Aorta (tissue), 5 donors: ENCODE data around the gene GJB1. TPM values are rescaled to one million over a fixed set of nuclear protein-coding genes. Genes with fewer than 3 reads are reported as not detected.
"Not testable (repeated sequence)": the region's sequence is repeated elsewhere in the genome, so short reads cannot be mapped to it uniquely, and the experiment has no call there.

ENCODE experiments used
- ATAC-seq: fragments of 200-7000 bp; cut with Tn5 transposase; one replicate; pipeline ENCODE4 v1.9.1; 2022; ENCODE audit warnings: moderate library complexity; ENCODE audit not compliant: low FRiP score
- DNase-seq, 2 donors: peaks; one replicate each; pipeline ENCODE4 v3.0.0-alpha.2; 2020
- H3K27ac ChIP-seq, 2 donors: one replicate each; pipeline ENCODE4 v1.5.1; 2013; ENCODE audit warnings: low read length in 2 of 2, mild to moderate bottlenecking in 2 of 2, moderate library complexity in 2 of 2, control low read depth in 1 of 2, inconsistent platforms in 1 of 2, low read depth in 1 of 2
- H3K27me3 ChIP-seq, 2 donors: one replicate each; pipeline ENCODE4 v1.6.1; 2013; ENCODE audit warnings: control low read depth in 1 of 2, low read length in 1 of 2, mild to moderate bottlenecking in 1 of 2, moderate library complexity in 1 of 2; ENCODE audit not compliant: insufficient read depth in 2 of 2, control insufficient read depth in 1 of 2
- H3K36me3 ChIP-seq, 2 donors: one replicate each; pipeline ENCODE4 v1.6.1; 2013; ENCODE audit warnings: control low read depth in 1 of 2, low read length in 1 of 2, mild to moderate bottlenecking in 1 of 2; ENCODE audit not compliant: insufficient read depth in 2 of 2, control insufficient read depth in 1 of 2
- H3K4me1 ChIP-seq, 2 donors: one replicate each; pipeline ENCODE4 v1.6.1; 2013; ENCODE audit warnings: low read length in 2 of 2, control low read depth in 1 of 2, mild to moderate bottlenecking in 1 of 2, moderate library complexity in 1 of 2; ENCODE audit not compliant: insufficient read depth in 2 of 2, control insufficient read depth in 1 of 2
- H3K4me3 ChIP-seq, 2 donors: one replicate each; pipeline ENCODE4 v1.5.1; 2013; ENCODE audit warnings: low read length in 2 of 2, control low read depth in 1 of 2, mild to moderate bottlenecking in 1 of 2
- H3K9me3 ChIP-seq: one replicate; pipeline ENCODE4 v1.6.1; 2013; ENCODE audit warnings: mild to moderate bottlenecking, low read length; ENCODE audit not compliant: control insufficient read depth
- WGBS, 2 donors: extraction: QIAGEN DNeasy Blood & Tissue Kit; methylation state at CpG; one replicate each; pipeline ENCODE4 v1.1.7; 2013; 5-methylcytosine and 5-hydroxymethylcytosine counted together
- intact Hi-C, 2 donors: fragments of 100-400 bp; cut with DNase I; formaldehyde crosslinking; loops; one replicate each; pipeline versions ENCODE4 v1.14.2 to v1.15.0; 2022
- polyA plus RNA-seq, 2 donors: library from polyadenylated mRNA; stranded (reverse); fragments of 200-250 nt; gene quantifications; one replicate each; pipeline ENCODE4 v1.2.3, GENCODE V29; 2013
- total RNA-seq, 2 donors: library from RNA; stranded (reverse); fragmentation: NEBNext Ultra II Directional; extraction: Animal tissue kit (Norgen Biotek cat#: 25700); gene quantifications; one replicate each; pipeline ENCODE4 v1.2.1, GENCODE V29; 2021
- donor health status: healthy with polysubstance abuse.
- donor health status: Bipolar disorder and iron deficiency.
- donor health status: DM: no; HTN: no; CAD: no.
- donor health status: DM: no; HTN: no; CAD: no.
- donor health status: DM: yes; HTN: yes; CAD: no.

GJB1 gene
- total and polyA plus RNA-seq, 4 donors: 2.0 TPM; not detected in 3

DNA sequence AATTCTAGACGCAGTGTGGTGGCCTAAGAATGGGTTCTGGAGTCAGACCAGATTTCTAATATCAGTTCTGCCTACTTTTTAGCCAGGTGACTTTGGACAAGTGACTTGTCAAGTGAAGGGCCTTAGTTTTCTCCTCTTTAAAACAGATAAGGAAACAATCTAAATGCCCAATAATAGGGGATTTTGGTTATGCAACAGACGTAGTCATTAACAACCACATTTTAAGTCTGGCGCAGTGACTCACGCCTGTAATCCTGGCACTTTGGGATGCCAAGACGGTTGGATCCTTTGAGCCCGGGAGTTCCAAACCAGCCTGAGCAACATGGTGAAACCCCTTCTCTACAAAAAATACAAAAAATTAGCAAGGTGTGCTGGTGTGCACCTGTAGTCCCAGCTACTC, 33.0 kb downstream of the GJB1 start:
- H3K9me3 ChIP-seq: no peaks in the 10 kb centered on the region
- no peaks in the 10 kb centered on the region for H3K36me3 ChIP-seq
- no peaks in the 10 kb centered on the region for H3K4me1 ChIP-seq
- DNase-seq (no peak), ATAC-seq (no peak)
- H3K27ac ChIP-seq: no peak overlapping the region
- H3K4me3 ChIP-seq: no peak overlapping the region
- intact Hi-C loops: loop anchor here in 1 of 2 donors (10.0 kb wide), 1 partner anchor 109 kb away; the partner anchor contains the start of gene TAF1
- no peaks in the 10 kb centered on the region for H3K27me3 ChIP-seq
- 66 to 68% methylated on average over 6 of the region's 6 CpGs for WGBS, 2 donors

DNA sequence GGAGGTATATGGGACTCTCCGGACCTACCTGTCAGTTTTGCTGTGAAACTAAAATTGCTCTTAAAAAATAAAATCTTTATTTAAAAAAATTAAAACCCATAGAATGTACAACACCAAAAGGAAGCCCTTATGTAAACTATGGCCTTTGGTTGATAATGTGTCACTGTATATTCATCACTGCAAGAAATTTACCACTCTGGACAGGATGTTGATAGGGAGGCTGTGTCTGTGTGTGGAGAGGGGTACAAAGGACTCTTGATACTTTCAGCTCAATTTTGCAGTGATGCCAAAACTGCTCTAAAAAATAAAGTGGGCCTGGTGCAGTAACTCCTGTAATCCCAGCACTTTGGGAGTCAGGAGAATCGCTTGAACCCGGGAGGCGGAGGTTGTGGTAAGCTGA, 33.8 kb downstream of the GJB1 start:
- intact Hi-C loops: loop anchor here in 1 of 2 donors (10.0 kb wide), 1 partner anchor 108 kb away; the partner anchor contains the start of gene TAF1
- DNase-seq (no peak), ATAC-seq (no peak)
- H3K27ac ChIP-seq: no peak overlapping the region
- H3K9me3 ChIP-seq: no peaks in the 10 kb centered on the region
- no peak overlapping the region for H3K4me3 ChIP-seq
- H3K4me1 ChIP-seq: no peaks in the 10 kb centered on the region
- no peaks in the 10 kb centered on the region for H3K27me3 ChIP-seq
- H3K36me3 ChIP-seq: no peaks in the 10 kb centered on the region
- 88 to 93% methylated on average over 4 of the region's 4 CpGs for WGBS, 2 donors

DNA sequence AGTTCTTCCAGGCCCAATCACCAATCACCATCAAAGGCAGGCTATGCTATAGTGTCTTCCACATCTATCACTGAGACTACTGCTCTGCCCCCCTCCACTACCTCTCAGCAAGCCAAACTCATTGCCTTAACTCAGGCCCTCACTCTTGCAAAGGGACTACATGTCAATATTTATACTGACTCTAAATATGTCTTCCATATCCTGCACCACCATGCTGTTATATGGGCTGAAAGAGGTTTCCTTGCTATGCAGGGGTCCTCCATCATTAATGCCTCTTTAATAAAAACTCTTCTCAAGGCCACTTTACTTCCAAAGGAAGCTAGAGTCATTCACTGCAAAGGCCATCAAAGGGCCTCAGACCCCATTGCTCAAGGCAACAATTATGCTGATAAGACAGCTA, 45.6 kb downstream of the GJB1 start:
- intact Hi-C loops, H3K9me3 ChIP-seq, ATAC-seq, H3K4me3 ChIP-seq, H3K27ac ChIP-seq, DNase-seq, H3K4me1 ChIP-seq, H3K27me3 ChIP-seq, H3K36me3 ChIP-seq: not testable (repeated sequence)

DNA sequence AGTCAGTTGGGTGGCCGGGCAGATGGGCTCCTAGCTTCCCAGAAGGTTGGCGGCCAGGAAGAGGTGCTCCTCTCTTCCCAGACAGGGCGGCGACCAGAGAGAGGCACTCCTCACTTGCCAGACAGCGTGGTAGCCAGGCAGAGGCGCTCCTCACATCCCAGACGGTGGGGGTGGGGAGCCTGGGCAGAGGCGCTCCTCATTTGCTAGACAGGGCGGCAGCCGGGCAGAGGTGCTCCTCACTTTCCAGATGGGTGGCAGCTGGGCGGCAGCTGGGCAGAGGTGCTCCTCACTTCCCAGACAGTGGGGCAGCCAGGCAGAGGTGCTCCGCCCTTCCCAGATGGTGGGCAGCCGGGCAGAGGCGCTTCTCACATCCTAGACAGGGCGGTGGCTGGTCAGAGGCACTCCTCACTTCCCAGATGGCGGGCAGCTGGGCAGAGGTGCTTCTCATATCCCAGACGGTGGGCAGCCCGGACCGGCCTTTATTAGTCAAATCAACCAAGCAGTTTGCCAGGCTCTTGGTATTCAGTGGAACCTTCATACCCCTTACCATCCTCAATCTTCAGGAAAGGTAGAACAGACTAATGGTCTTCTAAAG, 46.9 kb downstream of the GJB1 start:
- intact Hi-C loops: no loop called here
- H3K9me3 ChIP-seq: no peaks in the 10 kb centered on the region
- H3K27me3 ChIP-seq: no peaks in the 10 kb centered on the region
- H3K4me3 ChIP-seq: no peak overlapping the region
- ATAC-seq: no peak
- no peak overlapping the region for H3K27ac ChIP-seq
- WGBS, 2 donors: 83 to 94% methylated on average over 16 to 19 of the region's 19 CpGs
- no peak for DNase-seq
- H3K4me1 ChIP-seq: no peaks in the 10 kb centered on the region
- H3K36me3 ChIP-seq: no peaks in the 10 kb centered on the region

DNA sequence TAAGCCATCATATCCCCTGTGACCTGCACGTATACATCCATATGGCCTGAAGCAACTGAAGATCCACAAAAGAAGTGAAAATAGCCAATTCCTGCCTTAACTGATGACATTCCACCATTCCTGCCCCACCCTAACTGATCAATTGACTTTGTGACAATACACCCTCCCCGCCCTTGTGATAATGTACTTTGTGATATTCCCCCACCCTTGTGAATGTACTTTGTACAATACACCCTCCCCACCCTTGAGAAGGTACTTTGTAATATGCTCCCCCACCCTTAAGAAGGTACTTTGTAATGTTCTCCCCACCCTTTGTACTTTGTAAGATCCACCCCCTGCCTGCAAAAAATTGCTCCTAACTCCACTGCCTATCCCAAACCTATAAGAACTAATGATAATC, 49.3 kb downstream of the GJB1 start:
- H3K4me1 ChIP-seq, H3K9me3 ChIP-seq, DNase-seq, H3K4me3 ChIP-seq, H3K36me3 ChIP-seq, ATAC-seq, H3K27ac ChIP-seq, H3K27me3 ChIP-seq, intact Hi-C loops: not testable (repeated sequence)
- 93 to 96% methylated on average over 2 of the region's 2 CpGs for WGBS, 2 donors

Other genes with a start within 250 kb of the GJB1 start
- gene SNX12, start 154.9 kb upstream of the GJB1 start, total RNA-seq: 10 to 100 TPM; 50.2 to 60.4 TPM
- 10 to 100 TPM; 31.8 to 66.0 TPM for gene SNX12, start 154.9 kb upstream of the GJB1 start, polyA plus RNA-seq
- 10 to 100 TPM; 24.2 to 31.5 TPM for gene FOXO4, start 127.4 kb upstream of the GJB1 start, total RNA-seq
- 10 to 100 TPM; 18.1 to 29.8 TPM for gene FOXO4, start 127.4 kb upstream of the GJB1 start, polyA plus RNA-seq
- gene CXorf65, start 116.5 kb upstream of the GJB1 start, total RNA-seq: not detected
- under 1 TPM in 1 of 2 donors, not detected in 1; 0.26 TPM for gene CXorf65, start 116.5 kb upstream of the GJB1 start, polyA plus RNA-seq
- gene IL2RG, start 111.6 kb upstream of the GJB1 start, total RNA-seq: 1 to 10 TPM; 4.4 to 7.1 TPM
- gene IL2RG, start 111.6 kb upstream of the GJB1 start, polyA plus RNA-seq: 1 to 10 TPM; 1.4 to 7.6 TPM
- gene MED12, start 104.6 kb upstream of the GJB1 start, total RNA-seq: 10 to 100 TPM; 51.5 to 68.4 TPM
- gene MED12, start 104.6 kb upstream of the GJB1 start, polyA plus RNA-seq: 10 to 100 TPM in 1 of 2 donors, 1 to 10 TPM in 1; 5.0 to 14.6 TPM
- 1 to 10 TPM; 1.5 to 4.5 TPM for gene NLGN3, start 78.4 kb upstream of the GJB1 start, total RNA-seq
- 1 to 10 TPM in 1 of 2 donors, under 1 TPM in 1; 0.63 to 1.2 TPM for gene NLGN3, start 78.4 kb upstream of the GJB1 start, polyA plus RNA-seq
- gene ZMYM3, start 30.9 kb downstream of the GJB1 start, total RNA-seq: 10 to 100 TPM; 14.5 to 26.0 TPM
- 10 to 100 TPM in 1 of 2 donors, 1 to 10 TPM in 1; 3.8 to 16.3 TPM for gene ZMYM3, start 30.9 kb downstream of the GJB1 start, polyA plus RNA-seq
- gene NONO, start 60.4 kb downstream of the GJB1 start, total RNA-seq: 100 to 1,000 TPM; 191 to 208 TPM
- 100 to 1,000 TPM in 1 of 2 donors, 10 to 100 TPM in 1; 85.8 to 158 TPM for gene NONO, start 60.4 kb downstream of the GJB1 start, polyA plus RNA-seq
- gene ITGB1BP2, start 78.5 kb downstream of the GJB1 start, total RNA-seq: 10 to 100 TPM; 12.6 to 22.3 TPM
- gene ITGB1BP2, start 78.5 kb downstream of the GJB1 start, polyA plus RNA-seq: 10 to 100 TPM; 10.8 to 14.9 TPM
- gene TAF1, start 143.1 kb downstream of the GJB1 start, total RNA-seq: 10 to 100 TPM; 45.0 to 58.5 TPM
- 10 to 100 TPM in 1 of 2 donors, 1 to 10 TPM in 1; 5.5 to 15.2 TPM for gene TAF1, start 143.1 kb downstream of the GJB1 start, polyA plus RNA-seq